IMR-90 (cell line): ENCODE results near the gene WWC2.

Experiments used
- CHD1 ChIP-seq: IDR thresholded peaks from 2 replicates; pipeline ENCODE4 v1.6.1; 2012; ENCODE audit warnings: low read depth, low read length, improper control_type of control experiment
- CTCF ChIP-seq: conservative IDR thresholded peaks from 2 replicates; pipeline ENCODE4 v1.5.1; 2012; ENCODE audit warnings: mild to moderate bottlenecking, low read depth, low read length, improper control_type of control experiment
- FOS ChIP-seq: fragments of 150-350 bp; IDR thresholded peaks from 2 replicates; pipeline ENCODE4 v1.6.1; 2016; ENCODE audit warnings: low read depth, low read length

- TF ChIP-seq CHD1 (no peak), CTCF (no peak), FOS (no peak)
Measured at GRCh38 chr4:183053681-183054080, 45.4 kb upstream of the WWC2 start.
